ENCODE measurements around the gene KDM4B. TPM values are rescaled to one million over a fixed set of nuclear protein-coding genes. Genes with fewer than 3 reads are reported as not detected.

Gene KDM4B
- total and polyA plus RNA-seq, 9 of the 15 experiments (the other 6 are each of a cell fraction or from before 2014, with no cell fraction given) = 0.21 to 29.9 (median 7.3) TPM

GRCh38 chr19:5200844-5201243, 231.9 kb downstream of the KDM4B start:
- Histone ChIP-seq H3K36me3 (ENCODE audit: control insufficient read depth, insufficient read depth, low read length) (no peaks in the 10 kb centered on the region), H3K4me3 (no peak overlapping the region), H3K9me3 (replicated peaks; ENCODE audit: control insufficient read depth, insufficient read depth, low read depth, low read length) (peaks cover 4% of the 10 kb centered on the region; the same call in 1 of the 2 replicates), H3K4me2 (ENCODE audit: insufficient read depth, low read length) (no peak overlapping the region), H3K79me2 (ENCODE audit: control insufficient read depth, insufficient read depth, low read length) (no peaks in the 10 kb centered on the region), H4K20me1 (replicated peaks; ENCODE audit: control insufficient read depth, insufficient read depth, low read length) (no peaks in the 10 kb centered on the region), H3K27ac (ENCODE audit: extremely low read depth, low read depth, low read length) (no peak overlapping the region), H3K9me1 (ENCODE audit: control insufficient read depth, insufficient read depth, low read length) (no peaks in the 10 kb centered on the region), H3K4me1 (replicated peaks in 1 of 2; ENCODE audit: control insufficient read depth in 2 of 2, insufficient read depth in 2 of 2, low read length in 2 of 2) (no peaks in the 10 kb centered on the region; a peak in 1 of 5 replicates), H3K27me3 (ENCODE audit: control insufficient read depth in 2 of 2, insufficient read depth in 2 of 2, low read length in 2 of 2) (no peaks in the 10 kb centered on the region), H3K9ac (ENCODE audit: insufficient read depth in 1 of 2, low read depth in 2 of 2, low read length in 2 of 2) (no peak overlapping the region), H2AFZ (ENCODE audit: low read depth, low read length) (no peak overlapping the region)
- no peak for ATAC-seq
- no peak for DNase-seq (ENCODE audit: extremely low read depth in 1 of 4, low spot score in 3 of 4)
- intact Hi-C loops (cut with micrococcal nuclease) (no loop called here), in situ Hi-C loops (cut with MboI) (no loop called here)
- WGBS (ENCODE audit: insufficient coverage, low coverage, missing lambda C conversion rate) = 31% methylated on average over 4 of the region's 4 CpGs
- no peak for FAIRE-seq
- POLR2A ChIA-PET = no interaction called here
- BruUV-seq (replicated peaks) = no TSS peak
- CTCF ChIA-PET (ENCODE audit: low intra/inter-chr PET ratio) = no interaction called here
- TF ChIP-seq BCL6 (CRISPR knock-in tag; IDR thresholded peaks at IDR 0.05) (no peak), TRIM28 (IDR thresholded peaks at IDR 0.05) (0 out of 2 replicates have a peak, but pooled peaks have one; percentile 33), ATF1 (CRISPR knock-in tag; IDR thresholded peaks at IDR 0.05) (no peak), ATF1 (tag; IDR thresholded peaks at IDR 0.05) (no peak), ZNF354B (CRISPR knock-in tag; IDR thresholded peaks at IDR 0.05) (no peak), ZNF239 (CRISPR knock-in tag; IDR thresholded peaks at IDR 0.05) (no peak), JUN (IDR thresholded peaks at IDR 0.05; ENCODE audit: borderline replicate concordance, low read depth, low read length) (no peak), JUN (CRISPR knock-in tag; IDR thresholded peaks at IDR 0.05; ENCODE audit: borderline replicate concordance) (no peak), ZNF280A (IDR thresholded peaks at IDR 0.05; ENCODE audit: low read depth, partially characterized antibody) (peak; percentile 20), ELF2 (CRISPR knock-in tag; IDR thresholded peaks at IDR 0.05) (no peak), MLLT1 (IDR thresholded peaks at IDR 0.05) (no peak), MYNN (IDR thresholded peaks at IDR 0.05) (no peak), MYNN (CRISPR knock-in tag; IDR thresholded peaks at IDR 0.05) (no peak), ZNF586 (CRISPR knock-in tag; conservative IDR thresholded peaks at IDR 0.05) (no peak), BACH1 (tag; IDR thresholded peaks at IDR 0.05) (no peak), EGR1 (conservative IDR thresholded peaks at IDR 0.05) (no peak), ZNF644 (tag; IDR thresholded peaks at IDR 0.05; ENCODE audit: low read depth) (no peak), XRCC4 (IDR thresholded peaks at IDR 0.05; ENCODE audit: extremely low read depth, insufficient read depth, insufficient read length) (no peak), ZNF134 (CRISPR knock-in tag; conservative IDR thresholded peaks at IDR 0.05) (no peak), MAFF (IDR thresholded peaks at IDR 0.05; ENCODE audit: low read length) (no peak), ZNF143 (CRISPR knock-in tag; IDR thresholded peaks at IDR 0.05) (no peak), TAF1 (IDR thresholded peaks at IDR 0.05; ENCODE audit: control insufficient read depth, extremely low read depth, insufficient read depth, low read length, severe bottlenecking) (no peak), SRSF3 (IDR thresholded peaks at IDR 0.05; ENCODE audit: insufficient read depth, low read length) (no peak), ASH1L (IDR thresholded peaks at IDR 0.05; ENCODE audit: borderline replicate concordance, low read depth, partially characterized antibody) (no peak), RAD21 (CRISPR knock-in tag; conservative IDR thresholded peaks at IDR 0.05 in 1 of 2, IDR thresholded peaks at IDR 0.05 in 1 of 2) (no peak), OTX1 (CRISPR knock-in tag; IDR thresholded peaks at IDR 0.05) (no peak)
